Measurements from ENCODE around the gene OR6A2.
A peak's percentile ranks its signal among the peaks of the same experiment; 100 is the strongest.

The OR6A2 gene

GRCh38 chr11:6799402-6799801, at the start of gene OR6A2:
TSS of gene OR6A2 (minus strand) at chr11:6799689. CDS start at chr11:6795708, 3,981 bp downstream.
- no peak within 1 kb of the TSS for H3K4me3 ChIP-seq (ENCODE audit: low read depth, low read length)
- TF ChIP-seq, protein P1, sequence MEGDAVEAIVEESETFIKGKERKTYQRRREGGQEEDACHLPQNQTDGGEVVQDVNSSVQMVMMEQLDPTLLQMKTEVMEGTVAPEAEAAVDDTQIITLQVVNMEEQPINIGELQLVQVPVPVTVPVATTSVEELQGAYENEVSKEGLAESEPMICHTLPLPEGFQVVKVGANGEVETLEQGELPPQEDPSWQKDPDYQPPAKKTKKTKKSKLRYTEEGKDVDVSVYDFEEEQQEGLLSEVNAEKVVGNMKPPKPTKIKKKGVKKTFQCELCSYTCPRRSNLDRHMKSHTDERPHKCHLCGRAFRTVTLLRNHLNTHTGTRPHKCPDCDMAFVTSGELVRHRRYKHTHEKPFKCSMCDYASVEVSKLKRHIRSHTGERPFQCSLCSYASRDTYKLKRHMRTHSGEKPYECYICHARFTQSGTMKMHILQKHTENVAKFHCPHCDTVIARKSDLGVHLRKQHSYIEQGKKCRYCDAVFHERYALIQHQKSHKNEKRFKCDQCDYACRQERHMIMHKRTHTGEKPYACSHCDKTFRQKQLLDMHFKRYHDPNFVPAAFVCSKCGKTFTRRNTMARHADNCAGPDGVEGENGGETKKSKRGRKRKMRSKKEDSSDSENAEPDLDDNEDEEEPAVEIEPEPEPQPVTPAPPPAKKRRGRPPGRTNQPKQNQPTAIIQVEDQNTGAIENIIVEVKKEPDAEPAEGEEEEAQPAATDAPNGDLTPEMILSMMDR (IDR thresholded peaks at IDR 0.05; ENCODE audit: insufficient read depth, low read depth, low read length, missing control alignments): no peak
- no peak for DNase-seq (ENCODE audit: low read depth)

GRCh38 chr11:6845383-6845782, 45.9 kb upstream of the OR6A2 start, which contains the start of gene OR10A5:
TSS of gene OR10A5 (plus strand) at chr11:6845683. CDS start at chr11:6845683, 0 bp downstream.
- TF ChIP-seq, protein P1 (IDR thresholded peaks at IDR 0.05; ENCODE audit: insufficient read depth, low read depth, low read length, missing control alignments): no peak
- no peak within 1 kb of the TSS for H3K4me3 ChIP-seq (ENCODE audit: low read depth, low read length)
- no peak for DNase-seq (ENCODE audit: low read depth)

GRCh38 chr11:6844356-6844755, 44.9 kb upstream of the OR6A2 start:
- TF ChIP-seq, protein P1 (IDR thresholded peaks at IDR 0.05; ENCODE audit: insufficient read depth, low read depth, low read length, missing control alignments): no peak
- no peak for DNase-seq (ENCODE audit: low read depth)
- H3K4me3 ChIP-seq (ENCODE audit: low read depth, low read length): no peak overlapping the region

- no peak overlapping the region for H3K4me3 ChIP-seq (ENCODE audit: low read depth, low read length)
- DNase-seq (ENCODE audit: low read depth): no peak
- TF ChIP-seq, protein P1 (IDR thresholded peaks at IDR 0.05; ENCODE audit: insufficient read depth, low read depth, low read length, missing control alignments): no peak
Measured at GRCh38 chr11:6843670-6844069, 44.2 kb upstream of the OR6A2 start.

DNA sequence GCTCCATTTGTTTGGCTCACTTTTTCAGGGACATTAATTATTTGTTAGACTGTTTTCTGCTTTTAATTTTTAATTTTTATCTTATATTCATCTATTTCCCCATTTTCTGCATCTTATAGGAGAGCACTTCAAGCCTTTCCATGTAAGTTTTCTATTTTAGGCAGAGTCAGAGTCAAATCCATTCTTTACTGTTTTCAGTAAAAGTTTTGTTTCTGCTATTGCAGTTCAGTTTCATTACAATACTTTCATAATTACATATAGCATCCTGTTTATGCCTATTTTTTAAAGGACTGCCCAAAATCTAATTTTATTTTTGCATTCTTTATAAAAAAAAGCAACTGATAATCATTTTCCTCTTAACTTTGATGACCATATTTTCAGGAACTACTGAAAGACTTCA, 42.2 kb upstream of the OR6A2 start:
- TF ChIP-seq, protein P1 (IDR thresholded peaks at IDR 0.05; ENCODE audit: insufficient read depth, low read depth, low read length, missing control alignments): no peak
- no peak overlapping the region for H3K4me3 ChIP-seq (ENCODE audit: low read depth, low read length)
- peak; percentile 13 for DNase-seq (ENCODE audit: low read depth)

DNA sequence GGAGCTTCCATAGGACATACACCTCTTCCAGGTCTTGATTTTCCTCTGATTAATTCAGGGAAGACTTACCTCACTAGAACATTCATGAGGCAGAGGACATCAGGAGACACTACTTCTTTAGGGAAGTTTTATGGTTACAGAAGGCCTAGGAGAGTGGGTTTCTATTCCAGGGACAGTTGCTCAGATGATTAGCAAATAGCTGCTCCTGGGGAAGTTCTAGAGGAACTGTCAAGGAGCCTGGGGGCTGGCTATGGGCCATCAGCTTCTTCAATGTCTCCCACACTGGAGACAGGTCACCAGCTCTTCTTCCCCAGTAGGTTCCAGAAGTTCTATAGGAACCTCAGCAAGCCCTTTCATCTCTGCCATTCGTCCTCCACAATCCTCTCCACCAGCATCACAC, 34.5 kb upstream of the OR6A2 start:
- no peak for DNase-seq (ENCODE audit: low read depth)
- no peak overlapping the region for H3K4me3 ChIP-seq (ENCODE audit: low read depth, low read length)
- TF ChIP-seq, protein P1 (IDR thresholded peaks at IDR 0.05; ENCODE audit: insufficient read depth, low read depth, low read length, missing control alignments): no peak

GRCh38 chr11:6833356-6833755, 33.9 kb upstream of the OR6A2 start:
- H3K4me3 ChIP-seq (ENCODE audit: low read depth, low read length): no peak overlapping the region
- DNase-seq (ENCODE audit: low read depth): no peak
- TF ChIP-seq, protein P1 (IDR thresholded peaks at IDR 0.05; ENCODE audit: insufficient read depth, low read depth, low read length, missing control alignments): no peak

Data from GM12865 (cell line).